KMS-11 (cell line): Measurements from ENCODE around the gene ZFP64.
"Not testable (repeated sequence)": the region's sequence is repeated elsewhere in the genome, so short reads cannot be mapped to it uniquely, and the experiment has no call there.

Experiments
- H2AFZ ChIP-seq: fragments of 200-600 bp; sonication (generic); 2 replicates; pipeline ENCODE4 v1.6.1; 2016; ENCODE audit warnings: antibody characterized with exemption, mixed run types, low read depth
- H3K27ac ChIP-seq: fragments of 200-600 bp; sonication (generic); 2 replicates; pipeline ENCODE4 v1.6.1; 2016; ENCODE audit warnings: mild to moderate bottlenecking, mixed run types
- H3K27me3 ChIP-seq: fragments of 200-600 bp; sonication (generic); 2 replicates; pipeline ENCODE4 v1.6.1; 2017; ENCODE audit warnings: mild to moderate bottlenecking, low read depth, mixed run types, moderate library complexity; ENCODE audit not compliant: insufficient read depth
- H3K36me3 ChIP-seq: fragments of 200-600 bp; sonication (generic); 2 replicates; pipeline ENCODE4 v1.6.1; 2017; ENCODE audit warnings: mild to moderate bottlenecking, mixed run types; ENCODE audit not compliant: insufficient read depth
- H3K4me1 ChIP-seq: fragments of 200-600 bp; sonication (generic); 2 replicates; pipeline ENCODE4 v1.6.1; 2016; ENCODE audit warnings: mild to moderate bottlenecking, low read depth, mixed run types; ENCODE audit not compliant: poor library complexity, severe bottlenecking
- H3K4me2 ChIP-seq: fragments of 200-600 bp; sonication (generic); 2 replicates; pipeline ENCODE4 v1.7.0; 2016; ENCODE audit warnings: mild to moderate bottlenecking, mixed run types
- H3K4me3 ChIP-seq: fragments of 200-600 bp; sonication (generic); IDR thresholded peaks from 2 replicates; pipeline ENCODE4 v1.6.1; 2017; ENCODE audit warnings: low read depth, low read length, mixed read lengths; ENCODE audit not compliant: insufficient read depth
- H3K79me2 ChIP-seq: fragments of 200-600 bp; sonication (generic); 2 replicates; pipeline ENCODE4 v1.6.1; 2016; ENCODE audit warnings: low read depth, mixed run types; ENCODE audit not compliant: insufficient read depth
- H3K9ac ChIP-seq: fragments of 200-600 bp; sonication (generic); 2 replicates; pipeline ENCODE4 v1.6.1; 2016; ENCODE audit warnings: mild to moderate bottlenecking, mixed run types
- H4K20me1 ChIP-seq: fragments of 200-600 bp; sonication (generic); 2 replicates; pipeline ENCODE4 v1.6.1; 2016; ENCODE audit warnings: mild to moderate bottlenecking, mixed run types; ENCODE audit not compliant: insufficient read depth
- CTCF ChIP-seq: fragments of 200-600 bp; sonication (generic); conservative IDR thresholded peaks from 2 replicates; pipeline ENCODE4 v1.6.1; 2017; ENCODE audit warnings: low read depth, mild to moderate bottlenecking, antibody characterized with exemption, low read length, moderate library complexity, mixed read lengths

ZFP64 gene

GRCh38 chr20:52235129-52235528 is 43.5 kb upstream of the ZFP64 start:
- no peak overlapping the region for H3K4me3 ChIP-seq
- no peaks in the 10 kb centered on the region for H4K20me1 ChIP-seq
- no peak overlapping the region for H3K4me2 ChIP-seq
- no peak for TF ChIP-seq CTCF
- no peak overlapping the region for H2AFZ ChIP-seq
- H3K27me3 ChIP-seq, result no peaks in the 10 kb centered on the region
- no peaks in the 10 kb centered on the region for H3K79me2 ChIP-seq
- H3K9ac ChIP-seq, result no peak overlapping the region
- H3K4me1 ChIP-seq, result no peaks in the 10 kb centered on the region
- H3K27ac ChIP-seq, result no peak overlapping the region
- no peaks in the 10 kb centered on the region for H3K36me3 ChIP-seq

- no peaks in the 10 kb centered on the region for H4K20me1 ChIP-seq
- H3K36me3 ChIP-seq, result no peaks in the 10 kb centered on the region
- no peak overlapping the region for H3K4me3 ChIP-seq
- H3K27me3 ChIP-seq, result no peaks in the 10 kb centered on the region
- no peak overlapping the region for H2AFZ ChIP-seq
- H3K27ac ChIP-seq, result no peak overlapping the region
- TF ChIP-seq CTCF, result no peak
- no peak overlapping the region for H3K4me2 ChIP-seq
- no peak overlapping the region for H3K9ac ChIP-seq
- H3K79me2 ChIP-seq, result no peaks in the 10 kb centered on the region
- no peaks in the 10 kb centered on the region for H3K4me1 ChIP-seq
Measured at GRCh38 chr20:52234302-52235045, 42.9 kb upstream of the ZFP64 start.

DNA sequence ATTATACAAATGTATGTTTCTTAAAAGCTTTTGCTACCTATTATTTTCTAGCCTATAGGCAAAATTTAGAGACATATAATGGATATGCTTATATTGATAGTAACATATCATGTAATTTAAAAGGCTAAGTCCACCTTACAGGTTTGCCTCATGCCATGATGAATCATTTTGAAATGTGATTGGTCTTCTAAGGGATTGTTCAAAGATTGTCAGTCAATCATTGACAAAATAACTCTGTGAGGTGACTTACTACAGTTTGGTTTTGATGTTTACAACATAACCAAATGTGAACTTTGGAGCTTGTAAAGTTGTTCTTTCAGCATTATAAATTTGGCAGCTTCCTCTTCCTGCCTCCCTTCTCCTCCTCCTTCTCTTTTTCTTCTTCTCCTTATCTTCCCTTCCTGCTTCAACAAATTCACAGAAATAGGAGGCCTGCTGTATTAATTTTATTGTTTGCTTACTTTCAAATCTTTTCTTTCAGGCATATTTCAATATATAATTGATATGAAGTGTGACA is 39.7 kb upstream of the ZFP64 start:
- Histone ChIP-seq H4K20me1 (no peaks in the 10 kb centered on the region), H3K27ac (no peak overlapping the region), H2AFZ (no peak overlapping the region), H3K9ac (no peak overlapping the region), H3K27me3 (no peaks in the 10 kb centered on the region), H3K36me3 (no peaks in the 10 kb centered on the region), H3K4me2 (no peak overlapping the region), H3K4me1 (peaks cover 10% of the 10 kb centered on the region), H3K4me3 (no peak overlapping the region), H3K79me2 (no peaks in the 10 kb centered on the region)
- no peak for TF ChIP-seq CTCF

DNA sequence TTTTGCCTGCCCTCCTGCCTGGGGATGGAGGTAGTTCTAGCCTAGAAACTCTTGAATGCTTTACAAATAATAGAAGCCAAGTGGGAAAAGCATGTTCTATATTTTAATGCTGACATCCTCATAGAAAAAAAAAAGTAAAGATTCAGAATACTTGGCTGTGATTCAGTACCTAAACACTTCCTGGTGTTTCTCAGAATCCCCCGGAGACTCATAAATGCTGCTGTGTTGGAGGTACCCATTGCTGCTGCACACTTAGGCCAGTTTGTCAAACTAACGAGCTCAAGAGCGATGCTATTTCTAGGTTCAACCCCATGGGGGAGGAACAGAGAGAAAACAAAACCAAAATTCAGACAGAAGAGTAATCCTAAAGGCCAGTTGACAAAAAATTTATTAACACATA is 38.8 kb upstream of the ZFP64 start:
- no peaks in the 10 kb centered on the region for H3K36me3 ChIP-seq
- no peaks in the 10 kb centered on the region for H4K20me1 ChIP-seq
- peaks cover 18% of the 10 kb centered on the region for H3K4me1 ChIP-seq
- no peak overlapping the region for H3K4me2 ChIP-seq
- no peak for TF ChIP-seq CTCF
- H3K27ac ChIP-seq, result no peak overlapping the region
- no peaks in the 10 kb centered on the region for H3K79me2 ChIP-seq
- no peak overlapping the region for H3K9ac ChIP-seq
- H2AFZ ChIP-seq, result no peak overlapping the region
- H3K27me3 ChIP-seq, result no peaks in the 10 kb centered on the region
- no peak overlapping the region for H3K4me3 ChIP-seq

- not testable (repeated sequence) for H3K4me2 ChIP-seq, H3K9ac ChIP-seq, H4K20me1 ChIP-seq, H3K79me2 ChIP-seq, H3K36me3 ChIP-seq, H2AFZ ChIP-seq, H3K27me3 ChIP-seq, H3K4me3 ChIP-seq, H3K27ac ChIP-seq
- H3K4me1 ChIP-seq, result peaks cover 21% of the 10 kb centered on the region
Measured at GRCh38 chr20:52229346-52229745, 37.8 kb upstream of the ZFP64 start.
